Activated naive CD4-positive, alpha-beta T cell (primary cell): ENCODE results near the gene ZSWIM4.
A peak's percentile ranks its signal among the peaks of the same experiment; 100 is the strongest.
"Not testable (repeated sequence)": the region's sequence is repeated elsewhere in the genome, so short reads cannot be mapped to it uniquely, and the experiment has no call there.

ENCODE experiments used
- DNase-seq, 4 experiments: peaks; one replicate each; lab custom pipeline; 2025; lab: John Stamatoyannopoulos, UW

Gene ZSWIM4

DNA sequence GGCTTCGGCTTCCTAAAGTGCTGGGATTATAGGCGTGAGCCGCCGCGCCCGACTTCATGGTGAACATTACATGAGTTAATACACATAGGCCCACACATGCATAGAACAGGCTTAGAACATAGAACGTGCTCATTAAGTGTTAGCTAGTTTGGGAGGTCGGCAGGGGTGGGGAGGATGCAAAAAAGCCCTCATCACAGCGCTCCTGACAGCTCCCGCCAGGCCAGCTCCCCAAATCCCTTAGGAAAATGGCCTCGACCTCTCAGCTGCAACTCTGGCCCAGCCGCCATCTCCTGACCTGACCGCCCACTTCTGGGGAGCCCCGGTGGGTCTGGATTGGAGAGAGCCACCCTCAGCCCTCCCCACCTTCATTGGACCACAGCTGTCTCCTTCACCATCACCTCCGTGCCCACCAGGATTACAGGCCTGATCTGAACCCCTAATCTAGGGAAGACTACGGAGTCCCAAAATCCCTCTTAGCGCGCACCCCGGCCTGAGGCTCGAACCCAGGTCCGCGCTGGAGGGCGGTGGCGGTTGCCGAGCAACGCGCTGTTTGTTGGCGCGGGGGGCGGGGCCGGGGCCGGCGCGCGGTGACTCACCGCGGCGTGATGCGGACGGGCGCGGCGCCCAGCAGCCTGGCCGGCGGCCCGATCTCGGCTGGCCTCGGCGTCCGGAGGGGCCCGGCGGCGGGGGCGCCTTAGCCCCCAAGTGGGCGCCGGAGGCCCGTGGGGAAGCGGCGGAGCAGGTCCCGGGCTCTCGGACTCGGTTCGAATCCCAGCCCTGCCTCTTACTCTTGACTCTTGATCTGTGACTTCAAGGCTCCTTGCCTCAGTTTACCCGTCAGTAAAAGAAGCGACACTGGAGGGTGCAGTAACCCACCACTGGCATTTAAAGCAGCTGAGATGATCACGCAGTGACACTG is 55.0 kb downstream of the ZSWIM4 start:
- peak in 2 of 4 experiments; percentile 19 to 54 for DNase-seq

DNA sequence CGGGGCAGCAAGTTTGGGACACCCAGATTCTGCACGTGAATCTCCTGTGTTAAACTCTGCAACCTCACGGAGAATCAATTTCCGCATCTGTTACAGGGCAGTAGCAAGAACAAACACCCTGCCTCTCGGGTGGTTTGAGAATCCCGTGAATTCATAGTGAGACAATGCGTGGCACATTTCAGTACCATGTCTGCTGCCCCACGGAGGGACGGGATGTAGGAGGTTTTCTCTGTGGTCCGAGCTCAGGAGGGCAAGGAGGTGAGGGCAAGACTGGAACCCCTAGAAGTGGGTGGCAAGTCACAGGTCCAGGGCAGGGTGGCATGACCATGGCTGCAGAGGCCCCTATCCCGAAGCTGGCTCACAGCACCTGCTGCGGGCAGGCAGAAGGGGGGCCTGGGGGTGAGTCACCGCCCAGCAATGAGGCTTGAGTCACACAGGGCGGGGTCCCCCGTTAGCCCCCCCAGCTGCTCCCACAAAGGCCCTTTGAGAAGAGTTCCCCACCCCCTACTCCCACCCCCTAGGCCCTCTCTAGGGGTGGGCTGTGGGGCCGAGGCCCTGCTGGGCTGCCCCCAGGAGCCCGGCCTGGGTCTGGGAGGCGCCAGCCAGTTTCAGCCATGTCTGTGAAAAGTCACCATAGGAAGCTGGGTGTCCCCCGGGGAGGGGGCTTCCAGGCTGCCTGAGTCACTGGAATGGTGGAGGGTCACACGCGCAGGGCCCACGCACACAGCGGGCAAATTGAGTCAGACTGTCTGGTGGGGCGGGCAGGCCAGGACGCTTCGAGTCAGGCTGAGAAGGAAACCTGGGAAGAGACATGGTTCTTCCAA is 55.9 kb downstream of the ZSWIM4 start:
- DNase-seq: peak in 3 of 4 experiments; percentile 27 to 57 (median 28)

DNA sequence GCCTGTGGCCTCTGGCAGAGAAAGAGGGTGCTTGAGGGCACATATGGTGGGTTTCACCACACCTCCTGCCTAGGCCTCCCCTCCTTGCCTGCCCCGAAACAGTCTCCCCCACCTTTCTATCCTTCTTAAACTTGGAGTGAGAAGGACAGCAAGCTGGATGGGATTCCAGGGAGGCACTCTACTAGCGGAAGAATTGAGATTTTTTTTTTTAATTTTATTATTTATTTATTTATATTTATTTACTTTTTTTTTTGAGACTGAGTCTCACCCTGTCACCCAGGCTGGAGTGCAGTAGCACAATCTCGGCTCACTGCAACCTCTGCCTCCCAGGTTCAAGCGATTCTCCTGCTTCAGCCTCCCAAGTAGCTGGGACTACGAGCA is 56.5 kb downstream of the ZSWIM4 start:
- DNase-seq: not testable (repeated sequence)

DNA sequence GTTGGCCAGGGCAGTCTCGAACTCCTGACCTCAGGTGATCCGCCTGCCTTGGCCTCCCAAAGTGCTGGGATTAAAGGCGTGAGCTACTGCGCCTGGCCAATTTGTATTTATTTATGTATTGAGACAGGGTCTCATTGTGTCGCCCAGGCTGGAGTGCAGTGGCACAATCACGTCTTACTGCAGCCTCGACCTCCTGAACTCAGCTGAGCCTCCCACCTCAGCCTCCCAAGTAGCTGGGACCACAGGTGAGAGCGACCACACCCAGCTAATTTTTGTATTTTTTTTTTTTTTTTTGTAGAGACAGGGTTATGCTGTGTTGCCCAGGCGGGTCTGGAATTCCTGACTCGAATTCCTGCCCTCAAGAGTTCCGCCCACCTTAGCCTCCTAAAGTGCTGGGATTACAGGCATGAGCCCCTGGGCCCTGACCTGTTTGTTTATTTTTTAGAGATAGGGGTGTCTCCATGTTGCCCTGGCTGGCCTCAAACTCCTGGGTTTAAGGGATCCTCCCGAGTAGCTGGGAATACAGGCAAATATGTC is 57.0 kb downstream of the ZSWIM4 start:
- not testable (repeated sequence) for DNase-seq

DNA sequence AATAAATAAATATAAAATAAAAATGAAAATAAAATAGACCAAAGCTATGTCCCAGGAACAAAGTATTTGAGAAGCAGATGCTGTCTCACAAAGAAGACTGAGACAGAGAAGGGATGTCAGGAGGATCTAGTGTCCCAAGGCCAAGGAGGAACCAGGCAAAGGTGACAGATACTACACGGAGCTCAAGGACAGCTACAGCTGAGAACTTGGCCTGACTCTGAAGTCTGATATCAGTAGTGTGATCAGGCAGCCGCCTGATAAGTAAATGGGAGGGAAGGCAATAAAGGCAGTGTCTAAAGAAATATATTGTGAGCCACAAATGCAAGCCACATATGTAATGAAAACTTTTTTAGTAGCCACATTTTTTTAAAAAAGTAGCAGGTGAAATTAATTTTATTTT is 61.3 kb downstream of the ZSWIM4 start:
- no peak for DNase-seq

DNA sequence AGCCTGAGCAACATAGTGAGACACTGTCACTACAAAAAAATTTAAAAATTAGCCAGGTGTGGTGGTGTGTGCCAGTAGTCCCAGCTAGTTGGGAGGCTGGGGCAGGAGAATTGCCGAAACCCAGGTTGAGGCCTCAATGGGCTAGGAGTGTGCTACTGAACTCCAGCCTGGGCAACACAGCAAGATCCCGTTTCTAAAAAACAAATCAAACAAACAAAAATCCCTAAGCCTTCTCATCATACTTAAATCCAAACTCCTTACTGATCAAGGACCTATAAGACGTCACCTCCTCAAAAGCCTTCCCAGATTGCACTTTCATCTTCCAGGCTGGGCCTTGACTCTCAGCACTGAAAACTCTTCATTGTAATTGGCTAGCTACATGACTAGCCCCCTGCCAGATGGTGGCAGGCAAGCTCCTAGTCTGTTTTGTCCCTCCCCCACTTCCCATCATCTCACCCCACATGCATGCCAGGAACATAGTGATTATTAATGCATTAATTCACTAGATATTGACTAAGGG is 64.2 kb downstream of the ZSWIM4 start:
- DNase-seq: no peak

DNA sequence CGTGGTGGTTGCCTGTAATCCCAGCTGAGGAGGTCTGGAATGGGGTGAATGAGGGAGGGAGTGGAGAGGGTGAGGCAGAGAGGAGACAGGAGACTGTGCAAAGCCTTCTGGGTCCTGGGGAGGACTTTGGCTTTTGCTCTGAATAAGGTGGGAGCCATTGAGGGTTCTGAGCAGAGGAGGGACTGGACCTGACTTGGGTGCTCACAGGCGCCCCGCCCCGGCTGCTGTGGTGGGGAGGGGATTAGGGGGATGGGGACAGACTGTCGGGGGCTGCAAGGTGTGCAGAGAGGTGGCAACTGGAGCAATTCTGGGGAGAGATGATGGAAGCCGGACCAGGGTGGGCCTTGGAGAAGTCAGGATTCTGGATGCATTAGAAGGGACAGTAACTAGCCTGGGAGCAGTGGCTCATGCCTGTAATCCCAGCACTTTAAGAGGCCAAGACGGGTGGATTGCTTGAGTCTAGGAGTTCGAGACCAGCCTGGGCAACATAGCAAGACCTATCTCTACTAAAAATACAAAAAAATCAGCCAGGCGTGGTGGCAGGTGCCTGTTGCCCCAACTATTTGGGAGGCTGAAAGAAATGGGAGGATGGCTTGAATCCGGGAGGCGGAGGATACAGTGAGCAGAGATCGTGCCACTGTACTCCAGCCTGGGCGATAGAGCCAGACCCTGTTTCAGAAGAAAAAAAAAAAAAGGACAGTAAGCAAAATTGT is 65.6 kb downstream of the ZSWIM4 start:
- no peak for DNase-seq

DNA sequence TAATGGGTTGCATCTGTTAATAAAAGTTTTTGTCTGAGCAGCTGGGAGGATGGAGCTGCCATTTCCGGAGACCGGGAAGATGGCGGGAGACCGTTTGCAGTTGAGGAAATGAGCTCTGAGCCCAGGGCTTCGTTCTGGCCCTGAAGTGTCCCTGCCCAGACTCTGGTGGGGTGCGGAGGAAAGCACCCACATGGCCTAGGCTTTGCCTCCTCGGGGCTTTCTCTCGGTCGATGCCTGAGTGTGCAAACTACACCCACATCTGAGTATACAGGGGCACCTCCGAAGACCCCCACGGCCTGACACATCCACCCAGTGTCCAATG is 66.1 kb downstream of the ZSWIM4 start:
- DNase-seq: no peak

DNA sequence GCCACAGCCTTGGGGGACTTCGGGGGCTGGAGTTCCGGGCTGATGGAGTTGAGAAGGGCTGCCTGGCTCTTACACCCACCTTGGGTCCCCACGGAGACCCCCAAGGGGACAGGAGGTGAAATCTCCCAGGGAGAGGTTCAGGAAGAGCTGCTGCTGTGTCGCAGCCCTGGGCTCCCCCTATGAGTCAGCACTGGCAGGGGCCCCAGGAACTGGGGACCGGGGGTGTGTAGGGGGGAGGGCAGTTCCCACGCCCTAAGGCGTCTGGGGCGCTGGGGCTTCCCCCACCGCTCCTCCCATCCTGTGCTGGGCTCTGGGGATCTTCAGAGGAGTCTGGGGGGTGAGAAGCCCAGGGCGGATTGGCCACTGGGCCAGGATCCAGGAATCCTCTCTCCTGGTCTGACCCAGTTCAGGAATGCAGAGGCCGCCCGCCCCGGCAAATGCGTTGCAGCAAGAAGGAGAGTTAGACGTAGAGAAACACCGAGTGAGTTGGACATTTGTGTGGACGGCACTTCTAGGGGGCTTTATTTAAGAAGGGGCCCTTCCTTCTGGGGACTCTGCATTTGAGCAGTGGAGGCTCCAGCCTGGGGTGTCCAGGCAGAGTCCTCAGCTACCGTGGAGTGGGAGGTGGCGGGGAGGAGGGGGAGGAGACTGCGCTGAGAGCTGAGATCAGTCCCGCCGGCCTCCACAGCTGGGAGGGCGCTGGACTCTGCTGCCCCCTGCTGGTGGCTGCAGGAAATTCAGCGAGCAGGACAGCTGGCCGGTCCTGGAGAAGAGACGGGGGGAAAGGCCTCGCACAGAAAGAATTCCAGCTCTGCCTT is 66.7 kb downstream of the ZSWIM4 start:
- DNase-seq: peak; percentile 72 to 85 (median 78)

DNA sequence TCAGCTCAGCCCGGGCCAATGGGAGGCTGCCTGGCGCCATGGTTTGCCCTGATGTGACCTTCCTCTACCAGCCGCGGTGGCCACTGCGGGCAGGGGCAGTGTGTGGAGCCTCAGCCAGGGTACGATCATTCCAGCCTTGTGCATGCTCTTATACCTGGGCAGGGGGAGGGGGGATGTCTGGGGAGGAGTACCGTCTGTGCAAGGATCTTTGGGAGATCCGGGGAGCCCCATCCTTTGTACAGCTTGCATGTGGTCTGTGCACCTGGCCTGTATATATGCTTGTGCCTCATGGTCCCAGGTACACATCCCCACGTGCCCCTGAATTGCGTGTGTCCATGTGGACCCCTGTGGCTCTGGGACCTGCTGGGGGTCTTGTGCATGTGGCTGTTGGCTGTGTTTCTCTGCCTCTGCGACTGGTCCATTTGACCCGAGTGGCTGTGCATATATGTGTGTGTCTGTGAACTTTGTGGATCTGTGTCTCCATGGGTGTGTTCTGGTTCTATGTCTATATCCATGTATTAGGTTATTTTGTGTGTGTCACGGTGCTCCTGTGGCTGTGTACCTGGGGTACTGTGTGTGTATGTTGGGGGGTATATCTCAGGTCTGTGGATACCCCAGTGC is 68.9 kb downstream of the ZSWIM4 start:
- DNase-seq: no peak

DNA sequence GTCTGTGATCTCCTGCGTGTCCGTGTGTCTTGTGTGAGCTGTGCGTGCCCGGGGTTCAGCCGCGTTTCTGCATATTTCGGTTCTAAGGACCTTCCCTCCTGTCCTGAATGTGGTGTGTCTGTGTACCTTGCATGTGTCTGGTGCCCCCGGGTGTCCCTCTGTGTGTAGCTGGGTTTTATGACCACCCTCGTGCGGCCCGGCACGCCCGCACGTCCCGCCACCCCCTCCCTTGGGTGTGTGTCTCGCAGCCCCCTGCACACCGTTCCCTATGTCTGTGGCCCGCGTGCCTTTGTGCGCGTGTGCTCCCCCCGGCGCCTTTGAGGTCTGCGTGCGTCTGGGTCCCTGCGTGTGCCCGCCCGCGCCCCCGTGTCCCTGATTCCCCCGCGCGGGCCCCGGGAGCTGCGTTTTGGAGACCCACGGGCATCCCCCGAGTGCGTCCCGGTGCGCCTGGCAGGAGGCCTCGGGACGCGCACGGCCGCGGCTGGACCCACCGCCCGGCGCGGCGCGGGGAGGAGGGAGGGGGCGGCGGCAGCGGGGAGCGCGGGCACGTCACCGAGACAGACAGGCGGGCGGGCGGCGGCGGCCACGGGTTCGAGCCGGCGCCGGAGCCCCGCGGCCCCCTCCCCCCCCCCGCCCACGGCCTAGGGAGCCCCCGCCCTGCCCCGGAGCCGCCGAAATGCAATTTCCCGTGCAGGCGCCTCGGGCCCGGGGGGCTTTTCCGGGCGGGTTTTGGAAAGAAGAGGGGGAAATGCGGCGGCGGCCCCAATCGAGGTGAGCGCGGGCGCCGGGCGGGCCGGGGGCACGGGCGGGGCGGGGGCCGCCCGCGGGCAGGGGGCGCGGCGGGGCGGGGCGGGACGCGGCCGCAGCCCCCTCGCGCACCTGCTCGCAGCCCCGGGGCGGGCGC is 69.7 kb downstream of the ZSWIM4 start:
- no peak for DNase-seq

DNA sequence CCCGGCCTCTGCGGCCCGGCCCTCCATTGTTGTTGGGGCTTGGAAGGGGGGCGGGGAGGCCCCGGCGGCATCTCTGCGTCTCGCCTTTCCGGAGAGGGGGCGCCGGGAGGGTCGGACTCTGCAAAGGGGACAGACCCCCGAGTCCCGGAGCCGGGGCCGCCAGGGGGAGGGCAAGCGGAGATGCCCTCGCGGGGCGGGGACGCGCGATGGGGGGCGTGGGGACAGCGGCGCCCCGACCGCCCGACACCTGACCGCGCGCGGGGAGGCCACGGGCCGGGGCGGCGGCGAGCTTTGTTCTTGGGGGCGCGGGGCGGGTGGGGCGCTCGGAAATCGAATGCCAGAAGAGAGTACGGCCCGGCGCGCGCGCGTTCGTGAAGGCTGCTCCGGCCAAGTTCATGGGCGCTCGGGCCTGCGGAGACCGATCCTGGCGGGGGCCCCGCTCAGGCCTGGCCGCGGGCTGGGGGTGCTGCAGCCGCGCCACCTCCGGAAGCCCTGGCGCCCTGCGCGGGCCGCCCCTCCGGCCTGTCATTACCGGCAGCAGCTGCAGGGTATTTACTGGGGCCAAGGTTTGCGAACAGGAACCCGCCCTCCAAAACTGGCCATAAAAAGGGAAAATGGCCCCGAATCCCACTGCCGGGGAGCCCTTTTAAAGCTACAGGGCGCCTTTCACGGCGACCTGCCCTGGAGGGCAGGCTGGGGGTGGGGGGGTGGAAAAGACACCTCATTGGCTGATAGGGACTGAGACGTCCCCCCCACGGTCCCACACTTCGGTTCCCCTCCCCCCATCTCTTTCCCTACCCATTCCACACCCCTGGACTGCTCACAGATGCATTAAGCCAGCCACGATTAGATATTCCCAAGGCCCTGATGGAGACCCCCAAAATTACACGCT is 70.6 kb downstream of the ZSWIM4 start:
- DNase-seq: no peak

DNA sequence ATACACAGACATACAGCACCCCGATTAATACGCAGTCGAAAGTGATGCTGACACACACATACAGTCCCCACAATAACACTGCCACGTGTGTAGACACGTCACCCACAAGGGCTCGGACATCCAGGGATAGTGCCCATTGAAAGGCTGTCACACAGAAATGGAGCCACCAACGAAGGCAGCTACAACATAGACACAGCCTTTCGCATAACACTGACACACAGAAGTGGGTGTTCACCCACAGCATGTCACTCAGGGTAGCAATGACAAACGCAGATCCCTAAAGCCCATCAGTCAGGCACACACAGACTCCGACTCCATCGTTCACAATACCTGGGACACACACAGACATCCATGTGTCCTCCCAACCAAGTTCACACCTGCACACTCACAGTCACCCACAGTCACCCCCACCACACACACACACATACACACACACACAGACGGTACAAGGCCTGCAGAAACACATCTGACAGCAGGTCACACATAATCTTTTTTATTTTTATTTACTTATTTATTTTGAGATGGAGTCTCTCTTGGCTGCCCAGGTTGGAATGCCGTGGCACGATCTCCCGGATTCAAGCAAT is 71.3 kb downstream of the ZSWIM4 start:
- DNase-seq: no peak

DNA sequence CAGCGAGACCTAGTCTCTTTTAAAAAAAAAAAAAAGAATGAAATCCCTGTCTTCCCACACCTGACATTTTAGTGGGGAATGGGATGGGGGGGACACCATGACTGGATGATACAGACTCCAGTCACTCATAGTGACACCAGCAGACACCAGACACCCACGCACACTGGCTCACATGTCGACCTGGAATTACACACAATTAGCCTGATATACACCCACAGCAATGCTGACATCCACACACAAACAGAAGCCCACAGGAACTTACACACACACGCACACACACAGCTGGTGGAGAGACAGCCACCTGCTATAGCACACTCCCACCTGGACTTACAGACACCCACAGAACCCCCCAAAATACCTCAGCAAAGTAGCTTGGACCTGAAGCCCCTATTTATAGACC is 73.4 kb downstream of the ZSWIM4 start:
- DNase-seq: no peak

DNA sequence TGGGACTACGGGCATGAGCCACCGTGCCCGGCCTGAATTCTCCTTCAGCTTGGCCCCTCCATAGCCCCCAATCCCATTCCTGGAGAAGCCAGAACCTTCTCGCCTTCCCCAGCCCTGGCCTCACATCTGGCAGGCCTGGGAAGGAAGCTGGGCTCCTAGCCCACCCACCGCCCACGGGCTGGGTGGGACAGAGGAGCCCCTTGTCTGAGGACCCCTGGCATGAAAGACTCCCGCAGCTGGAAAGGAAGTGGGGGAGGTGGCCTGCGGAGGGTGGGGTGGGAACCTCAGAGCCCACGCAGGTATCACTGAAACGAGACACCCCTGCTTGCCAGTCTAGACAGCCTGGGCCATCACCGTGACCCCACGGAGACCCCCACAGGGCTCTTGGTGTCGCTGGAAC is 74.0 kb downstream of the ZSWIM4 start:
- no peak for DNase-seq

DNA sequence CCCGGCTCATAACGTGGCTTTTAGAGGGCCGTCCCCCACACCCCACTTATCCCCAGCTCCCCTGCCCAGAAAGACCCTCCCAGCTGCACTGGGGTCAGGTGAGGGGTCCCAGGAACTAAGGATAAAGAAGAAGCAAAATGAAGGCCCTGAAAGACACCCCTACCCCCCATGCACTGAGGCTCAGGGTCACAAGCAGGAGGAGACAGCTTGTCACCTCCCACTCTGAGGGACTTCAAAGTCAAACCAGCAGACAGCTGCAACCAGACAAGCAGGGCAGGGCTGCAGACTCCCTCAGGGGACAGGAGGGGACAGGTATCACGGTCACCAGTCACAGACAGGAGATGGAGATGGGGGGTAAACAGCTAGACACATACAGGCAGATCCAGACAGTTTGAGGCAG is 75.6 kb downstream of the ZSWIM4 start:
- DNase-seq: no peak

DNA sequence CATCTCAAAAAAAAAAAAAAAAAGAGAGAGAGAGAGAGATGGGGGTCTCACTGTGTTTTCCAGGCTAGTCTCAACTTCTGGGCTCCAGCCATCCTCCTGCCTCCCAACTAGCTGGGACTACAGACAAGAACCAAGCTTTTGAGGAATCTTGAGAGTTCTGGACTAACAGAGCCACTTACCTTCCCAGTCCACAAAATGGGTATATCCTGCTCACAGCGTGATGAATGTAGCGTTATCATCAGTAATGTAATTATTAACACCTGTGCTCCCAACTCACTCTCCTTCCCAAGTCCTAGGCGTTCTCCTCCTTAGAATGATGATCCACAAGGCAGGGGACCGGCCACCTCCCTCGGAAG is 77.1 kb downstream of the ZSWIM4 start:
- no peak for DNase-seq

DNA sequence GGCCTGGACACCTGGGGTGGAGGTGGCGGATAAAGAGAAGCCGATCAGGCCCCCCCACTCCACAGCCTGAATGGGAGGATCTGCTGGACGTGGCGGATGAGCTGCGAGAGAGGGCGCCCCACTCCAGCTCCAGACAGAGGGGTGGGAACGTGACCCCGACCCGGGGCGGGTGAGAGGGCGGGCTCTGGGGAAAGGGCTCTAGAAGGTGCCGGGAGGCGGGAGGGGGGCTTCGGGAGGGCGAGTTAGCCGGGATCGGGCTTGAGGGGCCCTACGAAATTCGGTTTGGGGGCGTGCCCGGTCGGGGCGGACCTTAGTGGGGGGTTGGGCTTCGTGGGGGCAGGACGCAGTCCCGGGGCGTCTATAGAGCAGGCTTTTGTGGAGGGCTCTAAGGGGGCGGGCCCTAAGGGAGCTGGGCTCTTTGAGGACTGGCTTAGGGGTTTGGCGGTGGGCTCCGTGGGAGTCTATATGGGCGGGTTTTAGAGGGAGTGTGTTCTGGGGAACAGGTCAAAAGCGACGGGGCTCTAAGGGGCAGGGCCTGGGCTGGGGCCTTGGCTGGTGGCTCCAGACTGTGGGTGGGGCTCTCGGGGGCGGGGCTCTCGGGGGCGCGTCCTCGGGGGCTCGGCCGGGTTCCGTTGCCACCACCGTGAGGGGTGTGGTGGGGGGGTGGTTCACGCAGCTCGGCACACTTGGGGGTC is 77.6 kb downstream of the ZSWIM4 start:
- peak in 1 of 4 experiments; percentile 27 for DNase-seq
